ENCODE results near the gene CIAO3.

The CIAO3 gene

DNA sequence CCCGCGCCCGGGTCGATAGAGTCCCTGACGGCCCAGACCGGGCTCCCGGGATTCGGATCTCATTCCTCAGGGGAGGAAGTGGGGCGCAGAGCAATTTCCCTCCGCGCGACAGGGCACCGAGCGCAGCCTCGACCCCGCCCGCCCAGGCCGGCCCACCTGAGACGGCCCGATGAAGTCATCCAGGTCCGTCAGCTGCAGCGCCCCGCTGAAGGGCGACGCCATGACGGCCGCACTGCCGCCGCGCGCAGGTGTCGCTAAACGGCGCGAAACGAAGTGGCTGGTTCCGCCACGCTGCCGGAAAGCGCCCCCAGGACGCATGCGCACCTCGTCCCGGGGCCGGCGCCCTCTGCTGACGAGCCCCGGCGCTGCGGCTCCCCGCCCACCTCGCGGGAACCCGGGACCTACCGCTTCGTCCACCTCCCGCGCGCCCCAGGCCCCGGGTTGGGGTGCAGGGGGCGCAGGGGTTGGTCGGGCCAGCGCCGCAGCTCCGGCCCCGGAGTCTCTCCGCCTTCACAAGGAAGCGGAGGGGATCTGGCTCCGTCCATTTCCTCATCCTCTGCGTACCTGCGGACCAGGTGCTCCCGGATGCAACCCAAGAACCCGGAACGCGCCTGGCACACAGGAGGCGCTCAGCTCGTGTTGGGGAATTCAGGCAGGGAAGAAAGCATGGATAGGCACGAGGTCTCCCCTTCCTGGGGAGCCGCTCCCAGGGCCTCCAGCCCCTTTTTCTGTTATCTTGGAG, at the start of gene CIAO3 (continued):
- TF ChIP-seq PRDM4 (tag by site-specific recombination; IDR thresholded peaks at IDR 0.05) (peak; percentile 27; the same call in 1 of the 2 replicates), ZNF140 (tag by site-specific recombination; IDR thresholded peaks at IDR 0.05) (no peak), ZNF214 (tag by site-specific recombination; IDR thresholded peaks at IDR 0.05; ENCODE audit: borderline replicate concordance) (no peak), ZNF510 (tag by site-specific recombination; IDR thresholded peaks at IDR 0.05; ENCODE audit: insufficient replicate concordance) (no peak), ZNF155 (tag by site-specific recombination; IDR thresholded peaks at IDR 0.05) (no peak), ZNF202 (tag by site-specific recombination; IDR thresholded peaks at IDR 0.05; ENCODE audit: borderline replicate concordance) (no peak), SALL2 (tag by site-specific recombination; IDR thresholded peaks at IDR 0.05; ENCODE audit: borderline replicate concordance) (peak; percentile 58; the same call in 1 of the 2 replicates), ZNF639 (tag by site-specific recombination; IDR thresholded peaks at IDR 0.05) (peak; percentile 89), ZNF398 (tag by site-specific recombination; IDR thresholded peaks at IDR 0.05) (peak; percentile 33; the same call in 1 of the 2 replicates), ZNF48 (tag by site-specific recombination; IDR thresholded peaks at IDR 0.05) (no peak), ZNF549 (tag by site-specific recombination; IDR thresholded peaks at IDR 0.05) (no peak), HIC1 (tag by site-specific recombination; IDR thresholded peaks at IDR 0.05) (0 out of 2 replicates have a peak, but pooled peaks have one; percentile 13), ZNF37A (tag by site-specific recombination; IDR thresholded peaks at IDR 0.05) (no peak), ZNF391 (tag by site-specific recombination; IDR thresholded peaks at IDR 0.05; ENCODE audit: borderline replicate concordance, low read depth) (peak; percentile 80; the same call in 1 of the 2 replicates), GLIS2 (tag by site-specific recombination; IDR thresholded peaks at IDR 0.05) (peak; percentile 67; the same call in 1 of the 2 replicates), ZNF830 (tag by site-specific recombination; IDR thresholded peaks at IDR 0.05; ENCODE audit: low read depth) (no peak), ZNF23 (tag by site-specific recombination; IDR thresholded peaks at IDR 0.05; ENCODE audit: borderline replicate concordance) (no peak), ZNF654 (tag by site-specific recombination; IDR thresholded peaks at IDR 0.05; ENCODE audit: low read depth) (0 out of 2 replicates have a peak, but pooled peaks have one; percentile 4), ZNF302 (tag by site-specific recombination; IDR thresholded peaks at IDR 0.05; ENCODE audit: low read depth) (no peak), ZNF777 (tag by site-specific recombination; IDR thresholded peaks at IDR 0.05; ENCODE audit: borderline replicate concordance) (no peak), ZNF776 (tag by site-specific recombination; IDR thresholded peaks at IDR 0.05; ENCODE audit: borderline replicate concordance) (no peak), ZNF433 (tag by site-specific recombination; IDR thresholded peaks at IDR 0.05; ENCODE audit: low read depth) (no peak), ZNF626 (tag by site-specific recombination; IDR thresholded peaks at IDR 0.05) (no peak), ZNF558 (tag by site-specific recombination; IDR thresholded peaks at IDR 0.05) (no peak), ZNF521 (tag by site-specific recombination; IDR thresholded peaks at IDR 0.05) (no peak), ZBTB8A (tag by site-specific recombination; IDR thresholded peaks at IDR 0.05) (peak; percentile 81), EGR2 (tag by site-specific recombination; IDR thresholded peaks at IDR 0.05; ENCODE audit: low read depth) (peak; percentile 42; the same call in 1 of the 2 replicates)
- TF ChIP-seq, protein P1, sequence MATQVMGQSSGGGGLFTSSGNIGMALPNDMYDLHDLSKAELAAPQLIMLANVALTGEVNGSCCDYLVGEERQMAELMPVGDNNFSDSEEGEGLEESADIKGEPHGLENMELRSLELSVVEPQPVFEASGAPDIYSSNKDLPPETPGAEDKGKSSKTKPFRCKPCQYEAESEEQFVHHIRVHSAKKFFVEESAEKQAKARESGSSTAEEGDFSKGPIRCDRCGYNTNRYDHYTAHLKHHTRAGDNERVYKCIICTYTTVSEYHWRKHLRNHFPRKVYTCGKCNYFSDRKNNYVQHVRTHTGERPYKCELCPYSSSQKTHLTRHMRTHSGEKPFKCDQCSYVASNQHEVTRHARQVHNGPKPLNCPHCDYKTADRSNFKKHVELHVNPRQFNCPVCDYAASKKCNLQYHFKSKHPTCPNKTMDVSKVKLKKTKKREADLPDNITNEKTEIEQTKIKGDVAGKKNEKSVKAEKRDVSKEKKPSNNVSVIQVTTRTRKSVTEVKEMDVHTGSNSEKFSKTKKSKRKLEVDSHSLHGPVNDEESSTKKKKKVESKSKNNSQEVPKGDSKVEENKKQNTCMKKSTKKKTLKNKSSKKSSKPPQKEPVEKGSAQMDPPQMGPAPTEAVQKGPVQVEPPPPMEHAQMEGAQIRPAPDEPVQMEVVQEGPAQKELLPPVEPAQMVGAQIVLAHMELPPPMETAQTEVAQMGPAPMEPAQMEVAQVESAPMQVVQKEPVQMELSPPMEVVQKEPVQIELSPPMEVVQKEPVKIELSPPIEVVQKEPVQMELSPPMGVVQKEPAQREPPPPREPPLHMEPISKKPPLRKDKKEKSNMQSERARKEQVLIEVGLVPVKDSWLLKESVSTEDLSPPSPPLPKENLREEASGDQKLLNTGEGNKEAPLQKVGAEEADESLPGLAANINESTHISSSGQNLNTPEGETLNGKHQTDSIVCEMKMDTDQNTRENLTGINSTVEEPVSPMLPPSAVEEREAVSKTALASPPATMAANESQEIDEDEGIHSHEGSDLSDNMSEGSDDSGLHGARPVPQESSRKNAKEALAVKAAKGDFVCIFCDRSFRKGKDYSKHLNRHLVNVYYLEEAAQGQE (tag by site-specific recombination; IDR thresholded peaks at IDR 0.05) = no peak
